PFSK-1 (cell line): ENCODE data around the gene DKKL1.

ENCODE experiments used
- FOXP2 ChIP-seq: optimal IDR thresholded peaks from 2 replicates; pipeline ENCODE3; 2011; ENCODE audit warnings: borderline replicate concordance, control low read depth, inconsistent platforms; ENCODE audit not compliant: insufficient read depth; ENCODE audit errors: extremely low read length, extremely low read depth
- POLR2AphosphoS5 ChIP-seq: IDR thresholded peaks from 2 replicates; pipeline ENCODE4 v1.6.1; 2012; ENCODE audit warnings: low read depth, mild to moderate bottlenecking, control low read depth, low read length, moderate library complexity
- SIN3A ChIP-seq: IDR thresholded peaks from 2 replicates; pipeline ENCODE4 v1.6.1; 2012; ENCODE audit warnings: mild to moderate bottlenecking, low read length, moderate library complexity, borderline replicate concordance; ENCODE audit not compliant: insufficient read depth
- TAF1 ChIP-seq: IDR thresholded peaks from 2 replicates; pipeline ENCODE4 v1.6.1; 2012; ENCODE audit warnings: low read length, control low read depth, borderline replicate concordance; ENCODE audit not compliant: insufficient read depth
- TF ChIP-seq, protein P1 (sequence below), 2 experiments: IDR thresholded peaks; 2 replicates each; pipeline versions ENCODE4 v1.6.1 to v1.8.0; 2011 to 2012; ENCODE audit warnings: low read depth in 2 of 2, low read length in 2 of 2, control low read depth in 1 of 2, inconsistent platforms in 1 of 2, mild to moderate bottlenecking in 1 of 2, moderate library complexity in 1 of 2; ENCODE audit not compliant: insufficient read depth in 1 of 2

DKKL1 gene

DNA sequence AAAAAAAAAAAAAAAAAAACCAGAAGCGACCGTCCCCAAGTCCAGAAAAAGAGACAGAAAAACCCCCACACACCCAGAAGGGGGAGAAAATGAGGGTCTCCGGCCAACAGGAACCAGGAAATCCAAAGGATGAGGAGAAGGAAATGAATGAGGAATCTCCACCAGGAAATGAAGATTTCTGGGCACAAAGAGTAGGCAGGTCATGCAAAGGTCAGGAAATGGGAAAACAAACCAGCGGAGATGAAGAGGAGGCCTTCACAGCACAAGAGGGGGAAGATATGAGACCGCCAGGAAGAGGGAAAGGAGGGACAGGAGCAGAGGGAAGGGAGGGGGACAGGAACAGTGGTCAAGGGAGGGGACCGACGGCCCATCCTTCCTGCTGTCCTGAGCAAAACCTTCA lies 7.3 kb upstream of the DKKL1 start:
- TF ChIP-seq SIN3A = no peak
- TF ChIP-seq, protein P1, sequence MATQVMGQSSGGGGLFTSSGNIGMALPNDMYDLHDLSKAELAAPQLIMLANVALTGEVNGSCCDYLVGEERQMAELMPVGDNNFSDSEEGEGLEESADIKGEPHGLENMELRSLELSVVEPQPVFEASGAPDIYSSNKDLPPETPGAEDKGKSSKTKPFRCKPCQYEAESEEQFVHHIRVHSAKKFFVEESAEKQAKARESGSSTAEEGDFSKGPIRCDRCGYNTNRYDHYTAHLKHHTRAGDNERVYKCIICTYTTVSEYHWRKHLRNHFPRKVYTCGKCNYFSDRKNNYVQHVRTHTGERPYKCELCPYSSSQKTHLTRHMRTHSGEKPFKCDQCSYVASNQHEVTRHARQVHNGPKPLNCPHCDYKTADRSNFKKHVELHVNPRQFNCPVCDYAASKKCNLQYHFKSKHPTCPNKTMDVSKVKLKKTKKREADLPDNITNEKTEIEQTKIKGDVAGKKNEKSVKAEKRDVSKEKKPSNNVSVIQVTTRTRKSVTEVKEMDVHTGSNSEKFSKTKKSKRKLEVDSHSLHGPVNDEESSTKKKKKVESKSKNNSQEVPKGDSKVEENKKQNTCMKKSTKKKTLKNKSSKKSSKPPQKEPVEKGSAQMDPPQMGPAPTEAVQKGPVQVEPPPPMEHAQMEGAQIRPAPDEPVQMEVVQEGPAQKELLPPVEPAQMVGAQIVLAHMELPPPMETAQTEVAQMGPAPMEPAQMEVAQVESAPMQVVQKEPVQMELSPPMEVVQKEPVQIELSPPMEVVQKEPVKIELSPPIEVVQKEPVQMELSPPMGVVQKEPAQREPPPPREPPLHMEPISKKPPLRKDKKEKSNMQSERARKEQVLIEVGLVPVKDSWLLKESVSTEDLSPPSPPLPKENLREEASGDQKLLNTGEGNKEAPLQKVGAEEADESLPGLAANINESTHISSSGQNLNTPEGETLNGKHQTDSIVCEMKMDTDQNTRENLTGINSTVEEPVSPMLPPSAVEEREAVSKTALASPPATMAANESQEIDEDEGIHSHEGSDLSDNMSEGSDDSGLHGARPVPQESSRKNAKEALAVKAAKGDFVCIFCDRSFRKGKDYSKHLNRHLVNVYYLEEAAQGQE (IDR thresholded peaks at IDR 0.05; ENCODE audit: insufficient read depth in 1 of 2, low read depth in 2 of 2, low read length in 2 of 2) = peak in 1 of 2 experiments; percentile 60; a peak in 1 of 4 replicates
- TF ChIP-seq TAF1 = no peak
- TF ChIP-seq POLR2AphosphoS5 = 0 out of 2 replicates have a peak, but pooled peaks have one; percentile 21

DNA sequence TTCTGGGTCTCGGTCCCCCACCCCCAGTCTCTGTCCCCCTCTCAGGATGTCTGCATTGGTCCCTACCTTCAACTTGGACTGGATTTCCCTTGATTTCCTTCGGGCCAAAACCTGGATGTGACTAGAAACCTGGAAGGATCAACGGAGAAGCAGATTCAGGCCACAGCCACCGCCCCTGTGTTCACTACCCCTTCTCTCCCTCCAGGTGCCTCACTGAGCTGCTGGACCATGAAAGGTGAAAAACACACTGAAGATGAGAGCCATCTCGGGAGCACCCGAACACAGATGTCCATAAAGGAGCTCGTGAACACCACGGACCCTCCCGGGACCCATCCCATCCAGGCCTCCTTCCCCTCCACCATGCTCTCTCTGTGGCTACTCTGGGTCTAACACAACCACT lies 6.5 kb upstream of the DKKL1 start:
- TF ChIP-seq, protein P1 (IDR thresholded peaks at IDR 0.05; ENCODE audit: insufficient read depth in 1 of 2, low read depth in 2 of 2, low read length in 2 of 2) = no peak
- TF ChIP-seq SIN3A = no peak
- no peak for TF ChIP-seq TAF1
- no peak for TF ChIP-seq FOXP2
- TF ChIP-seq POLR2AphosphoS5 = no peak

DNA sequence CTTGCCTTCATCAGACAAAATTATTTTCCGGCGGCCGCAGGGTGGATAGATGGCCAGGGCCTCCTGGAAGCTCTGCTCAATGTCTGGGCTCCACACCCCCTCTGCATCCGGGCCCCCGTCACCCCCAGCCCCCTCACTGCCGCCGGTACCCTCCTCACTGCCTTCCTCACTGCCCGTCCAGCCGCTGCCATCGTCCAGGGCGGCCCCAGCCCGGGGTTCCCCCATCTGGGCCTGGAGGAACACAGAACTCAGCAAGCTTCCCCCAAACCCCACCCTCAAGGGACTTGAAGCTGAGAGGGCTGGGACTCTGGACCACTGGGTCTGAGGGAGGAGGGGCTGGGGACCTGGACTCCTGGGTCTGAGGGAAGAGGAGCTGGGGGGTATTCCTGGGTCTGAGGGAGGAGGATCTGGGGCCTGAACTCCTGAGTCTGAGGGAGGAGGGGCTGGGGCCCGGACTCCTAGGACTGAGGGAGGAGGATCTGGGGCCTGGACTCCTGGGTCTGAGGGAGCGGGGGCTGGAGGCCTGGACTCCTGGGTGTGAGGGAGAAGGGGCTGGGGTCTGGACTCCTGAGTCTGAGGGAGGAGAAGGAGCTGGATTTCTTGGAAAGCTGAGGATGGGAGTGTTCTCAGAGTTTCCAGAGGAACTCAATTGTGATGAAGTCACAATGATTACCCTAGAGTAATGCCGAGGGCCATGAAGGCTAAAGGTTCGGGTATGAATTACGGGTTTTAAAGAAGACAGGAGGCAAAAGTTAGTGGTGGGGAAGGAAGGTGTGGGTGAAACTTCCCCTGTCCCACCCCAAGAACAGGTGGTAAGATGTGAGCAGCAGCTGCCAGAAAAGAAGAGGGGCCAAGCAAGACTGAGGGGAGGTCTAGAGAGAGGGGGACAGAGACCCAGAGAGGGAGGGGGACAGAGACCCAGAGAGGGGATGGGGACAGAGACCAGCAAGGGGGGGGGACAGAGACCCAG lies 3.5 kb upstream of the DKKL1 start:
- TF ChIP-seq, protein P1 (IDR thresholded peaks at IDR 0.05; ENCODE audit: insufficient read depth in 1 of 2, low read depth in 2 of 2, low read length in 2 of 2) = no peak
- TF ChIP-seq POLR2AphosphoS5 (no peak), TAF1 (no peak), FOXP2 (no peak), SIN3A (no peak)

DNA sequence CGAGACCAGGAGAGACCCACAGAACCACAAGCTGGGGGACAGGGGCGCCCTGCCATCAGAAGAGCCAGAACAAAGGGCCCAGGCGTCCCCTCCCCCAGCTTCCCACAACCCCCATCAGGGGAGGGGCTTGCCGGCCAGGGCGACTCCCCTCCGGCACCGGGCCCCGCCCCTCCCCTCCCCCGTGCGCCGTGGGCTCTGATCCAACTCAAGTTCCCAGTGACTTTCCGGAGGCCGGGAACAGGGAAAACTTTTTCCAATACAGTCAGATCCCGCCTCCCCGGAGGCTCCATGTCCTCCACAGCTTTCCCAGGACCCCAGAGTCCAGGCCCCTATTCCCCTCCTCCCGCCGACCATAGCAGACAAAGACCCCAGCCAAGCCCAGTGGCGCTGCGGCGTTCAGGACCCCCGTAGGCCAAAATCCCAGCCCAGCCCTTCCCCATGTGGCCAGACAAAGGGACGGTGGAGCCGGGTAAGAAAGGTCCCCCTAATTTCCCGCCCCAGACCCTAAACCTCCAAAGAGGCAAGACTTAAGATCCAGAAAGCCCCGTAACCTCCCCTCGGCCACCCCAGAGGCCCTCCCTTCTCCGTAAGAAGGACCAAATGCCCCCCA lies 2.1 kb upstream of the DKKL1 start:
- peak; percentile 28; the same call in 1 of the 2 replicates for TF ChIP-seq POLR2AphosphoS5
- TF ChIP-seq, protein P1 (IDR thresholded peaks at IDR 0.05; ENCODE audit: insufficient read depth in 1 of 2, low read depth in 2 of 2, low read length in 2 of 2) = no peak
